ENCODE results near the gene DDX25. TPM values are rescaled to one million over a fixed set of nuclear protein-coding genes. Genes with fewer than 3 reads are reported as not detected.

Gene DDX25
- total RNA-seq, 2 experiments from 2014 or later: 0.43 to 0.54 TPM

DNA sequence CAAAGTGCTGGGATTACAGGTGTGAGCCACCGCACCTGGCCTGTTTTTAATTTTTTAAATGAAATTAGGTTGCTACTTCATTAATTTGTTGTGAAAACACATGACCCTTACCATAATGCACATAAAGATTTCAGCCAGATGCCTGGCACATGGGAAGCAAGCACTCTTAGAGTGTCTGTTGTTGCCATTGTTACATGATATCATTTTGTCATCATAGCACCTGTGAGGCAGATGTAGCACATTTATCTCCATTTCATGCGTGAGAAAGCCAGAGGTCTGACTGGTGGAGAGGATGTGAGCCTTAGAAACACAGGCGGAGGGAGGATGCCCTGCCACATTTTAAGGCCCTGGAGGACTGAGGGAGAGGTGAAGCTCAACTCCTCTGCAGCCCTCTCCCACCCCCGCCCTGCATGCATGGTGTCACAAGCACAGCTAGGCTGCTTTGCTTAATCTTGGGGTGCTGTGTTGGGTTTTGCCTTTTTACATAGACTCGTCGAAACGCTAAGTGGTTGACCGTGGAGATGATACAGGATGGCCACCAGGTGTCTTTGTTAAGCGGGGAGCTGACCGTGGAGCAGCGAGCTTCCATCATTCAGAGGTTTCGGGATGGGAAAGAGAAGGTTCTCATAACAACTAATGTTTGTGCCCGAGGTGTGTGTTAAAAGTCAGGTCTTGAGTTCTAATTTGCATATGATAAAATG is 14.0 kb downstream of the DDX25 start:
- intact Hi-C loops (cut with micrococcal nuclease): no loop called here
- Mint-ChIP-seq H3K27me3 (peaks cover 6% of the 10 kb centered on the region), H3K9me3 (no peaks in the 10 kb centered on the region), H3K36me3 (ENCODE audit: low read depth) (no peaks in the 10 kb centered on the region), H3K27ac (no peak overlapping the region), H3K4me3 (no peak overlapping the region), H3K4me1 (ENCODE audit: low read depth) (peaks cover 3% of the 10 kb centered on the region)
- ATAC-seq: no peak
- TF ChIP-seq, protein P1, sequence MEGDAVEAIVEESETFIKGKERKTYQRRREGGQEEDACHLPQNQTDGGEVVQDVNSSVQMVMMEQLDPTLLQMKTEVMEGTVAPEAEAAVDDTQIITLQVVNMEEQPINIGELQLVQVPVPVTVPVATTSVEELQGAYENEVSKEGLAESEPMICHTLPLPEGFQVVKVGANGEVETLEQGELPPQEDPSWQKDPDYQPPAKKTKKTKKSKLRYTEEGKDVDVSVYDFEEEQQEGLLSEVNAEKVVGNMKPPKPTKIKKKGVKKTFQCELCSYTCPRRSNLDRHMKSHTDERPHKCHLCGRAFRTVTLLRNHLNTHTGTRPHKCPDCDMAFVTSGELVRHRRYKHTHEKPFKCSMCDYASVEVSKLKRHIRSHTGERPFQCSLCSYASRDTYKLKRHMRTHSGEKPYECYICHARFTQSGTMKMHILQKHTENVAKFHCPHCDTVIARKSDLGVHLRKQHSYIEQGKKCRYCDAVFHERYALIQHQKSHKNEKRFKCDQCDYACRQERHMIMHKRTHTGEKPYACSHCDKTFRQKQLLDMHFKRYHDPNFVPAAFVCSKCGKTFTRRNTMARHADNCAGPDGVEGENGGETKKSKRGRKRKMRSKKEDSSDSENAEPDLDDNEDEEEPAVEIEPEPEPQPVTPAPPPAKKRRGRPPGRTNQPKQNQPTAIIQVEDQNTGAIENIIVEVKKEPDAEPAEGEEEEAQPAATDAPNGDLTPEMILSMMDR (IDR thresholded peaks at IDR 0.05): no peak
- CTCF ChIA-PET: interaction anchor here (0.6 to 3.2 kb wide), 2 partner anchors 276 to 322 kb away, joined by 3 to 14 read pairs; no protein-coding TSS in a partner anchor
- DNase-seq: no peak
- POLR2A ChIA-PET: no interaction called here

DNA sequence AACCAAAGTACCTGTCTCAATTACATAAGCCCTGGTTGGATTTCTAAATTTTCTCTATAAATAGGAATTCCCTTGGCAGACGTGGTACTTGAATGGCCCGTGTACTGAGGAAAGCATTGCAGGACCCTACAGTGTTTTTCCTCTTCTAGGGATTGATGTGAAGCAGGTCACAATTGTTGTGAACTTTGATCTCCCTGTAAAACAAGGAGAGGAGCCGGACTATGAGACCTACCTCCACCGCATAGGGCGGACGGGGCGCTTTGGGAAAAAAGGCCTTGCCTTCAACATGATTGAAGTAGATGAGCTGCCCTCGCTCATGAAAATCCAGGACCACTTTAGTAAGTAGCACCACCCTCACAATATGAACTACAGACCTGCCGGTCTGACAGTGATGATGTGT is 16.7 kb downstream of the DDX25 start:
- Mint-ChIP-seq H3K36me3 (ENCODE audit: low read depth) (no peaks in the 10 kb centered on the region), H3K4me3 (no peak overlapping the region), H3K4me1 (ENCODE audit: low read depth) (peaks cover 3% of the 10 kb centered on the region), H3K27me3 (peaks cover 9% of the 10 kb centered on the region), H3K27ac (no peak overlapping the region), H3K9me3 (no peaks in the 10 kb centered on the region)
- CTCF ChIA-PET: interaction anchor here (1.3 to 5.0 kb wide), 2 partner anchors 272 to 274 kb away, joined by 3 to 36 read pairs; no protein-coding TSS in a partner anchor
- no peak for ATAC-seq
- DNase-seq: no peak
- intact Hi-C loops (cut with micrococcal nuclease): no loop called here
- TF ChIP-seq, protein P1 (IDR thresholded peaks at IDR 0.05): no peak
- POLR2A ChIA-PET: interaction anchor here (0.6 kb wide), 1 partner anchor 289 kb away, joined by 3 read pairs; no protein-coding TSS in a partner anchor

DNA sequence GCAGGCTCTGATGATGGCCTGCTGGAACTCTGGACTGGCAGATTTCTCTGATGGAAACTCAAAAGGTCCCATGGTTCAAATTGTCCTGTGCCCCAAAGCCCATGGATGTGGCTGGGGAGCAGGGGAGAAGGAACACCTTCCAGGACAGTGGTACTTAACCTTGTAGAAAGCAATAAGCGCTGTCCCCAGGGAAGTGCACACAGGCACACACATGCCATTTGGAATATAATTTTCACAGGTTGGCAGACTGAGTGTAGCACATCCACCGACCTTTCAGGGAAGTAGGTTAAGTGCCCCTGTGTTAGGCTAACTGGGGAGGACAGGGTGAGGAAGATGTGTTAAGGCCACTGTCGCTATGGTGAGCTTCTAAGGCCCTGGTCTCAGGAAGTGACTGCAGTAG is 17.8 kb downstream of the DDX25 start:
- POLR2A ChIA-PET: no interaction called here
- DNase-seq (no peak), ATAC-seq (no peak)
- no peaks in the 10 kb centered on the region for H3K9me3 Mint-ChIP-seq
- peaks cover 13% of the 10 kb centered on the region for H3K27me3 Mint-ChIP-seq
- no peak overlapping the region for H3K27ac Mint-ChIP-seq
- H3K36me3 Mint-ChIP-seq (ENCODE audit: low read depth): no peaks in the 10 kb centered on the region
- intact Hi-C loops (cut with micrococcal nuclease): no loop called here
- peaks cover 3% of the 10 kb centered on the region for H3K4me1 Mint-ChIP-seq (ENCODE audit: low read depth)
- TF ChIP-seq, protein P1 (IDR thresholded peaks at IDR 0.05): no peak
- no peak overlapping the region for H3K4me3 Mint-ChIP-seq
- CTCF ChIA-PET: interaction anchor here (1.3 to 5.0 kb wide), 2 partner anchors 271 to 273 kb away, joined by 3 to 36 read pairs; no protein-coding TSS in a partner anchor

DNA sequence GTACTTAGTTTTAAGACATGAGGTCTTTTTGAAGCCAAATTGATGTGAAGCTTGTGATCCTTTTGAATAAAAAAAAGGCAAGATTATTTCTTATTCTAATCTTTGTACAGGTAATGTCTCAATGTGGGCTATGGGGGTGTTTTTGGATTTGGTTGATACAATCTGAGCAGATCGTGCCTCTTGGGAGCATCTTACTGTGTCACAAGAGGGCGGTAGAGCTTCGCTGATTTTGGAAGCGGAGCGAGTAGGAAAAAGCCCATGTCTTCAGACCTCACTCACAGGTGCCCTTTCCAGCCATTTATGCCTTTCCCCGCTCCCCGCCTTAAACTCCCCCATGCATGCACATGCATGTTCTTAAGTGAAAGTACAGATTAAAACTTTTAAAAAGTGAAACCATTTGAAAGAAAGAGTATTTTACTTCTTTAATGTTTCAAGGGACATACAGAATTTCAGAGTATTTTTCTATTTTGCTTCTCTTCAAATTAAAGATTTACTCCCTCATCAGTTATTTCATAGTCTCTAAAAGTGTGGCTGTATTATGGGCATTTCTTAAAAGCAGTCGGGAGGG is 18.8 kb downstream of the DDX25 start:
- ATAC-seq (peak; percentile 80), DNase-seq (peak; percentile 78)
- ChIA-PET POLR2A (no interaction called here), CTCF (interaction anchor here (0.8 to 5.0 kb wide), 13 partner anchors 16 to 392 kb away, joined by 3 to 36 read pairs (median 4); partner anchors contain the start of gene HYLS1)
- H3K27ac Mint-ChIP-seq: no peak overlapping the region
- TF ChIP-seq, protein P1 (IDR thresholded peaks at IDR 0.05): peak; percentile 75
- no peak overlapping the region for H3K4me3 Mint-ChIP-seq
- peaks cover 11% of the 10 kb centered on the region for H3K27me3 Mint-ChIP-seq
- no peaks in the 10 kb centered on the region for H3K36me3 Mint-ChIP-seq (ENCODE audit: low read depth)
- peaks cover 3% of the 10 kb centered on the region for H3K4me1 Mint-ChIP-seq (ENCODE audit: low read depth)
- H3K9me3 Mint-ChIP-seq: no peaks in the 10 kb centered on the region
- intact Hi-C loops (cut with micrococcal nuclease): loop anchor here (1.0 kb wide), 1 partner anchor 271 kb away; no protein-coding TSS in a partner anchor

DNA sequence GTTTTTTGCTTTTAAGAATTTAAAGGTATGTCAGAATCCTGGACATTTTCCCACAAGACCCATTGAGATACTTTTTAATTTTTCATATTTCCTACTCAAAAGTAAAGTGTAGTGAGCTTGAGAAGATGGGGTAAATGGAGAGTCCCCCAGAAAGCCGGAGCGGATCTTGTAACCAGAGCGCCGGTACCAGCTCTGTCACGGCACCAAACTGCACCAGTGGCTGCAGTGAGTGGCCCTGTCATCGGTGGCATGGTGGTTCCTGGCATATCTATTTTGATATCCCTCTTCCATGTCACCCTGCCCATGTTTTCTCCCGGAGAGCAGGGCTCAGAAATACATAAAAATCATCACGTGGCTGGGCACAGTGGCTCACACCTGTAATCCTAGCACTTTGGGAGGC is 19.3 kb downstream of the DDX25 start:
- peaks cover 11% of the 10 kb centered on the region for H3K27me3 Mint-ChIP-seq
- H3K4me1 Mint-ChIP-seq (ENCODE audit: low read depth): peaks cover 3% of the 10 kb centered on the region
- TF ChIP-seq, protein P1 (IDR thresholded peaks at IDR 0.05): no peak
- H3K4me3 Mint-ChIP-seq: no peak overlapping the region
- no peaks in the 10 kb centered on the region for H3K9me3 Mint-ChIP-seq
- intact Hi-C loops (cut with micrococcal nuclease): loop anchor here (1.0 kb wide), 1 partner anchor 271 kb away; no protein-coding TSS in a partner anchor
- H3K27ac Mint-ChIP-seq: no peak overlapping the region
- no peak for DNase-seq
- no peaks in the 10 kb centered on the region for H3K36me3 Mint-ChIP-seq (ENCODE audit: low read depth)
- POLR2A ChIA-PET: no interaction called here
- CTCF ChIA-PET: interaction anchor here (0.8 to 5.0 kb wide), 14 partner anchors 15 to 392 kb away, joined by 3 to 36 read pairs (median 4); partner anchors contain the start of gene HYLS1
- ATAC-seq: no peak
